Upper lobe of right lung (tissue), 1 donor: ENCODE measurements around the gene DLEC1. TPM values are rescaled to one million over a fixed set of nuclear protein-coding genes. Genes with fewer than 3 reads are reported as not detected.

Source experiments
- ATAC-seq: fragments of 200-7000 bp; cut with Tn5 transposase; one replicate; pipeline ENCODE4 v1.9.1; 2020; ENCODE audit warnings: mild to moderate bottlenecking, moderate library complexity
- DNase-seq: peaks from one replicate; pipeline ENCODE4 v3.0.0-alpha.2; 2020
- H3K27ac ChIP-seq: fragments of 200-600 bp; one replicate; pipeline ENCODE4 v1.8.0; 2022
- H3K27me3 ChIP-seq: fragments of 200-600 bp; one replicate; pipeline ENCODE4 v1.8.0; 2022; ENCODE audit warnings: mild to moderate bottlenecking
- H3K36me3 ChIP-seq: fragments of 200-600 bp; one replicate; pipeline ENCODE4 v1.8.0; 2022
- H3K4me1 ChIP-seq: fragments of 200-600 bp; one replicate; pipeline ENCODE4 v1.8.0; 2022
- H3K4me3 ChIP-seq: fragments of 200-600 bp; one replicate; pipeline ENCODE4 v1.8.0; 2022; ENCODE audit warnings: mild to moderate bottlenecking
- H3K9me3 ChIP-seq: fragments of 200-600 bp; one replicate; pipeline ENCODE4 v1.8.0; 2022
- intact Hi-C: fragments of 100-400 bp; cut with DNase I; formaldehyde crosslinking; loops from one replicate; pipeline ENCODE4 v1.11.0; 2022
- total RNA-seq: library from RNA; stranded (reverse); fragmentation: NEBNext Ultra II Directional; extraction: Animal tissue kit (Norgen Biotek cat#: 25700); gene quantifications from one replicate; pipeline ENCODE4 v1.2.1, GENCODE V29; 2021
- TF ChIP-seq, protein P1 (sequence below): fragments of 200-600 bp; IDR thresholded peaks from one replicate; pipeline ENCODE4 v1.8.0; 2022; ENCODE audit warnings: antibody characterized with exemption
- donor health status: DM: no; HTN: yes; CAD: no; lungs with severe emphysema.

The DLEC1 gene
- total RNA-seq, 1 donor from 2014 or later: 2.7 TPM

DNA sequence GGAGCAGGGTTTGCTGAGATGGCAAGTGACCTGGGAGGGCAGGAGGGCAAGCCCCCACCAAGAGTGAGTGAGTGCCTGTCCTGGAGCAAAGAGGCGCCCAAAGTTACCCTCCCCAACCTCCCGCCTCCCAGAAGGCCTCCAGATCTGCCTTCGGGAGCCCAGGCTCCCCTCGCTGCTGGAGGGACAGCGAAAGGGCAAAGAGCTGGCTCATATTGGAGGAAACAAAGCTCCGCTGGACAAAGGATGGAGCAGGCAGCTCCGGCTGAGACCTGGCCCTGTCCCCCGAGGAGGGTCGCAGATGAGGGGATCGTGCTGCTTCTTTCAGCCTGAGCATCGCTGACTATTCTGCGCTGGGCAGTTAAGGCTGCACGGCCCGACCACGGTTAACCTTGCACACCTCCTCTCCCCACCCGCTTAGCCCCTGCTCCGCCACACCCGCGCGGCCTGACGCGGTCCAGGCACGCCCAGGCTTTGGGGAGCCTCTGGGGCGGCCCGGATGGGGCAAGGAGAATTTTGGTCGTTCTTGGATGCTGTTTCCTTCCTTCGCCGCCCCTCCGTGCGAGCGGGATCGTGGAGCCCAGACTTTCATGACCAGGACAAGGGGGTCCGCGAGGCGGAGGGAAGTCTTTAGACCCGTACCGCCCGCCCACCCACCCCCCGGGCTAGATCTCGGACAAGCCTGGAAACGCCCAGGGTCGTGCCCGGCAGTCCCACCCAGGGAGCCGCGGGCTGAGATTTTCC lies 10.2 kb upstream of the DLEC1 start:
- no peaks in the 10 kb centered on the region for H3K36me3 ChIP-seq
- H3K27me3 ChIP-seq: no peaks in the 10 kb centered on the region
- peak overlapping the region; percentile 83 for H3K4me3 ChIP-seq
- ATAC-seq: no peak
- peak; percentile 71 for DNase-seq
- H3K9me3 ChIP-seq: no peaks in the 10 kb centered on the region
- TF ChIP-seq, protein P1, sequence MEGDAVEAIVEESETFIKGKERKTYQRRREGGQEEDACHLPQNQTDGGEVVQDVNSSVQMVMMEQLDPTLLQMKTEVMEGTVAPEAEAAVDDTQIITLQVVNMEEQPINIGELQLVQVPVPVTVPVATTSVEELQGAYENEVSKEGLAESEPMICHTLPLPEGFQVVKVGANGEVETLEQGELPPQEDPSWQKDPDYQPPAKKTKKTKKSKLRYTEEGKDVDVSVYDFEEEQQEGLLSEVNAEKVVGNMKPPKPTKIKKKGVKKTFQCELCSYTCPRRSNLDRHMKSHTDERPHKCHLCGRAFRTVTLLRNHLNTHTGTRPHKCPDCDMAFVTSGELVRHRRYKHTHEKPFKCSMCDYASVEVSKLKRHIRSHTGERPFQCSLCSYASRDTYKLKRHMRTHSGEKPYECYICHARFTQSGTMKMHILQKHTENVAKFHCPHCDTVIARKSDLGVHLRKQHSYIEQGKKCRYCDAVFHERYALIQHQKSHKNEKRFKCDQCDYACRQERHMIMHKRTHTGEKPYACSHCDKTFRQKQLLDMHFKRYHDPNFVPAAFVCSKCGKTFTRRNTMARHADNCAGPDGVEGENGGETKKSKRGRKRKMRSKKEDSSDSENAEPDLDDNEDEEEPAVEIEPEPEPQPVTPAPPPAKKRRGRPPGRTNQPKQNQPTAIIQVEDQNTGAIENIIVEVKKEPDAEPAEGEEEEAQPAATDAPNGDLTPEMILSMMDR: no peak
- intact Hi-C loops: no loop called here
- H3K4me1 ChIP-seq: peaks cover 31% of the 10 kb centered on the region
- peak overlapping the region; percentile 91 for H3K27ac ChIP-seq

DNA sequence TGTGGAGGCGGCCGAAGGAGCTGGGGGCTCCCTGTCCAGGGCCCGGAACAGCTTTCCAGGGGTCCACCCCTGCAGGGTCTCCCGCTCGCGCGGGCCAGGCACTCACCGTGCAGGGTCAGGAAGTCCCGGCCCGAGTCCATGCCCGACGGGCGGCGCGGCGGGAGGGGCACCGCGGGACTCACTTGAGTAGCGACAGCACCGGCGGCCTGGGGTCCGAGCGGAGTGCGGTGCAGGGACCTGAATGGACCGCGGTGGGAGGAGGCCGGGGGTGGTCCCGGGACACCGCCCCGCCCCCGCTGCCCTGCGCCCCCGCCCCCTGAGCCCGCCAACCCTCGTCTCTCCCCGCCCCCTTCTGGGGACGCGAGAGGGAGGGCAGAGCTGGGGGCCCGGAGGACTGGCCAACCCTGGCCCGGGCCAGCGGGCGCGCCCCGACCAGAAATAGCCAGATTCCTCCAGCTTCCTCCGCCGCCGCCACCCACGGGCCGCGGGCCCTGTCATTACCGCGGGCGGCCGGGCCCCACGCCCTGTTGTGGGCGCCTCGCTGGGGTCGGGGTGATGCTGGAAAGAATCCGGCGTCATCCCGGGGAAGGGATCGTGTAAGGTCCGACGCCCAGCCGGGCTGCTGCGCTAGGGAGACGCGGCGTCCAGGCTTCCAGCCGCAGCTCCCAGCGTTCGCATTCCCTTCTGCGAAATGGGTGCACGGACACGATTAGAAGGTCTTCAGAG lies 9.4 kb upstream of the DLEC1 start, which contains the start of gene PLCD1:
Gene PLCD1, minus strand, starts transcription at position 243 of the 726 bp plus-strand sequence. Its CDS starts 103 bp downstream, at position 140.
- Histone ChIP-seq H3K36me3 (no peaks in the 10 kb centered on the region), H3K4me1 (peaks cover 31% of the 10 kb centered on the region), H3K27me3 (no peaks in the 10 kb centered on the region), H3K9me3 (no peaks in the 10 kb centered on the region), H3K27ac (peak within 1 kb of the TSS; percentile 91), H3K4me3 (peak within 1 kb of the TSS; percentile 83)
- ATAC-seq: peak; percentile 68
- DNase-seq: peak; percentile 92
- TF ChIP-seq, protein P1: no peak
- intact Hi-C loops: no loop called here

DNA sequence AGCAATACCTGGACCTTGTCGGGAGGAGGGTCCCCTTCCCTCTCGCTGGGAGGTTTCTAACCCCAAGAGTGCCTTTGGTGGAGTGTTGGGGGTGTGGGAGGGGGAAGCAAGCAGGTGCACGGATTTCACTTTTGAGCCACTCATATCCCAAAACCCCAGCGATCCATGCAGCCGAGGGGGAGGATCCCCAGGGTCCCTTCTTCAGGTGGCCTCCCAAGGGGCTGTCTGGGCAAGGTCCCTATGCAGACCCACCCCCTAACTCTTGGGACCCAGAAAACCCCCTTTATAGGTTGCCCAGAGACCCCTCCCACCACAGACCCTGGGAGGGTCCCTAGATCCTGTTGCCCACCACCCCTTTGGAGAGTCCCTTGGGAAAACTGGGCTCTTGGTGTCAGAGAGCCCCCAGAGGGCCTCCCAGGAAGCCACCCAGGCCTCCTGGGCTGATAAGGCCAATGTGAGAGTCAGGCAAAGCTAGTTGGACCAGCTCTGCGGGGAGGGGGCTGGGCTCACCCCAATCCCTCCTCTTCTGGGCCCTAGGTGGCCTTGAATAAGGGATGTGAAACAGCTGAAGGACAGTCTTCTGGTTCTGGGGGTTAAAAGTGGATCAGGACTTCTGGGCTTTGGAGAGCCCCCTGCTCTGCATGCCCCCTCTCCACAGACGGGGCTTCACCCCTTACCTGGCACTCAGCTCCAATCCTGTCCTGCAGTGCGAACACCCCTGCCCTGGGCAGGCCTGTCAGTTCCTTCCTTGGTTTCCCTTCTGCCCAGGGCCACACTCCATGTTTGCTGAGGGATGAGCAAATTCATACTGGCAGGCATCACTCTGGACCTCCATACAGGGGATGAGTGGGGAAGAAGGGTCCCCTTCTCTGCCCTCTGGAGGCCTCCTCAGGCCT lies 8.6 kb upstream of the DLEC1 start:
- Histone ChIP-seq H3K27ac (peak overlapping the region; percentile 91), H3K27me3 (no peaks in the 10 kb centered on the region), H3K36me3 (no peaks in the 10 kb centered on the region), H3K4me3 (peak overlapping the region; percentile 83), H3K9me3 (no peaks in the 10 kb centered on the region), H3K4me1 (peaks cover 28% of the 10 kb centered on the region)
- TF ChIP-seq, protein P1: no peak
- DNase-seq: peak; percentile 64
- intact Hi-C loops: no loop called here
- ATAC-seq: no peak

DNA sequence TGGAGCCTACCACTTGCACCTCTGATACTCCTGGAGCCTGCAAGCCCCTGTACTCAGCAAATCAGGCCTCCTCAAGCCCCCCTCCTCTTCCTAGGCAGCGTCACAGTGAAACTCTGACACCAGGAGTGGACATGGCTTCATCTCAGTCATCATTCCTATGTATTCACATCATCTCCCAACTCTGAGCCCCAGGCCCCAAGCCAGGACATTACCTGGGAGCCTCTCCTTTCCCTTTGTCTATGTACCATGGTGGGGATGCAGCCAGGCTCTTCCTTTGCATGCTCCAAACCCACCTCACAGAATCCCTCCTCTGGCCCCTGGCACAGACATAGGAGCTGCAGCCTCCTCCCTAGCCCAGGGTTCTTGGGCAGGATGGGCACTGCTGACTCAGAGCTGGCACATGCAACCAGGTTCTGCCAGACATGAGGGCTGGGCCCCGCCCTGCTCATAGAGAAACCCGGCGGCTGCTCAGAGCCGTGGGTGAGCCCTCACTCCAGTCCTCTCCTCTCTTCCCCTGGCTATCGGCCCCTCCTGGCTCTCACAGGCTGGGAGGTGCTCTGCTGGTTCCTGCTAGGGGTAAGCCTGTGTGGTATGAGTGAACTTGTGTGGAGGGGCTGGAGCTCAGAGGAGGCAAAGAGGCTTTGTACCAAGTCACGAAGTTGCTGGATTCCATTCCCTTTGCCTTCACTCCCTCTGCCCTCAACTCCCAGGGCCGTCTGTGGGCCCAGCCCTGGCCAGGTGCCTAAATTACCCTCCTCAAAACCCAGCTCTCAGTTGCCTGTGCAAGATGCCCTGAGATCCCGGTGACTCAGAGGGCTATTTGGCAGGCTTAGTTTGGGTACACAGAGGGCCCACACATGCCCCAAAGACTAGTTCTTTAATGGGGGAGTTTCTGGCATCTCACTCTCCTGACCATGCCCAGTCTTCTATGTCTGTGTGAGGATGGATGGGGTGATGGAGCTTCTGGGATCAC lies 7.7 kb upstream of the DLEC1 start:
- peak overlapping the region; percentile 91 for H3K27ac ChIP-seq
- H3K4me3 ChIP-seq: no peak overlapping the region
- intact Hi-C loops: no loop called here
- DNase-seq (peak; percentile 89), ATAC-seq (peak; percentile 78)
- TF ChIP-seq, protein P1: no peak
- H3K9me3 ChIP-seq: no peaks in the 10 kb centered on the region
- no peaks in the 10 kb centered on the region for H3K27me3 ChIP-seq
- peaks cover 19% of the 10 kb centered on the region for H3K4me1 ChIP-seq
- H3K36me3 ChIP-seq: no peaks in the 10 kb centered on the region
